Memory B cell (primary cell): ENCODE measurements around the gene SRPK2.
"Not testable (repeated sequence)": the region's sequence is repeated elsewhere in the genome, so short reads cannot be mapped to it uniquely, and the experiment has no call there.

Source experiments
- ATAC-seq: fragments of 150-1000 bp; cut with Tn5 transposase; 2 replicates; pipeline ENCODE4 v1.10.0; 2021; ENCODE audit warnings: low read depth, mild to moderate bottlenecking, moderate library complexity
- DNase-seq, 2 donors: peaks; one replicate each; pipeline ENCODE4 v3.0.0; 2022; ENCODE audit warnings: low spot score in 2 of 2
- H3K27ac Mint-ChIP-seq: one replicate; pipeline ENCODE4 v1.8.0; 2022; ENCODE audit warnings: mild to moderate bottlenecking, moderate library complexity, mixed read lengths
- H3K27me3 Mint-ChIP-seq: one replicate; pipeline ENCODE4 v1.8.0; 2022; ENCODE audit warnings: mixed read lengths
- H3K36me3 Mint-ChIP-seq: one replicate; pipeline ENCODE4 v1.8.0; 2022; ENCODE audit warnings: mild to moderate bottlenecking, mixed read lengths
- H3K4me1 Mint-ChIP-seq: one replicate; pipeline ENCODE4 v1.8.0; 2022; ENCODE audit warnings: mixed read lengths
- H3K4me3 Mint-ChIP-seq: one replicate; pipeline ENCODE4 v1.8.0; 2022; ENCODE audit warnings: mild to moderate bottlenecking, moderate library complexity, mixed read lengths
- H3K9me3 Mint-ChIP-seq: one replicate; pipeline ENCODE4 v1.8.0; 2022; ENCODE audit warnings: mixed read lengths

The SRPK2 gene

DNA sequence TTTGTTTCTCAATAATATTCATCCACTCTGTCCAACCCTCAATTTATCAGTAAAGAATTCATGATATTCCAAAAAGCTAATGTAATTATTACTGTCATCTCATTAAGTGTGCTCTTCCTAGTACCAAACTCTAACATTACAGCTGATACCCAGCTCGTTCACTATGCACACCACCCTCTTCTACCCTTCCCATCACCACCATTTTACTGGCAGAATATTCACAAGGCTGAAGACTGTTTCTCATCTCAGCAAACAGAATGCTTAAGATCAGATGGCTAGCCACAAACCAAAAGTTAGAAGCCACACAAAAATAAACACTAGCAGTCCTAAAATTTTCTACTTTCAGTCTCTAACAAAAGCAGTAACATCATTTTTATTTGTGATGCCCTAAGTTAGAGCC, 121.5 kb downstream of the SRPK2 start:
- ATAC-seq: no peak
- no peak for DNase-seq

DNA sequence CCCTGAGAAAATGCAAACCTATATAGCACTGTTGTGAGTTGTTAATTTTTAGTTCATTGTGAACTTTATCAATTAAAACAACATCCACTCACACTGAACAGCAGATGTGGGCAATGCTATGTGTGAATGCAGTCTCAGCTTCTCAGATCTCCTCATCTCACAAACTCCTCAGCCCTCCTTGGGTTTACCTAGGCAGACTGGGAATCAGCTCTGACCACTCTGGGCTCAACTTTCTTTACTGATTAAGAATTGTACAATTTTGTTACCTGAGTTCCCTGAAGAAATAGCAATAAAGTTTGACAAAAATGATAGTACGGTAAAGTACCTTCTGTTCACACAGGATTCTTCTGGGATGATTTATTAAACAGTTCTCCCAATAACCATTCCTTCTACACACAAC, 124.0 kb downstream of the SRPK2 start:
- ATAC-seq (no peak), DNase-seq (no peak)
- peak overlapping the region; percentile 12 for H3K27ac Mint-ChIP-seq
- peaks cover 39% of the 10 kb centered on the region for H3K4me1 Mint-ChIP-seq
- no peaks in the 10 kb centered on the region for H3K27me3 Mint-ChIP-seq
- H3K36me3 Mint-ChIP-seq: peaks cover 10% of the 10 kb centered on the region
- no peaks in the 10 kb centered on the region for H3K9me3 Mint-ChIP-seq
- no peak overlapping the region for H3K4me3 Mint-ChIP-seq

More for the DNA sequence above, 121.5 kb downstream of the SRPK2 start:
- H3K4me3 Mint-ChIP-seq: peak overlapping the region; percentile 33
- H3K9me3 Mint-ChIP-seq: no peaks in the 10 kb centered on the region
- peak overlapping the region; percentile 62 for H3K27ac Mint-ChIP-seq
- peaks cover 3% of the 10 kb centered on the region for H3K36me3 Mint-ChIP-seq
- peaks cover 45% of the 10 kb centered on the region for H3K4me1 Mint-ChIP-seq
- no peaks in the 10 kb centered on the region for H3K27me3 Mint-ChIP-seq

DNA sequence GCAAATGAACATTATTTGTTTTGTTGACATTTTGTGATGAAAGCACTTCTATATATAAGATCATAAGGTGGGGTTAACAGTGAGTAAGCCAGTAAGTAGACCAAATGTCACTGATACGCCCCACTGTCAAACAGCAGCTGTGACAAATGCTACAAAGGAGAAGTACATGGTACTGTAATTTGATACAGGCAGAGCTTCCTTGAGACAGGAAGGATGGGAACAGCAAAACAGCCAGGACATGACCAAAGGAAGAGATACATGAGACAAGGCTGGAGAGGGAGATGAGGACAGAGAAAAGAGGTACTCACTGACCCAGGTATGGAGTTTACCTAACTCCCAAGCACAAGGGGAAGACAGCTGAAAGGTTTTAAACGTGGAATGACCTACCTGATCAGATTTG, 127.0 kb downstream of the SRPK2 start:
- Mint-ChIP-seq H3K27me3 (no peaks in the 10 kb centered on the region), H3K9me3 (no peaks in the 10 kb centered on the region)

DNA sequence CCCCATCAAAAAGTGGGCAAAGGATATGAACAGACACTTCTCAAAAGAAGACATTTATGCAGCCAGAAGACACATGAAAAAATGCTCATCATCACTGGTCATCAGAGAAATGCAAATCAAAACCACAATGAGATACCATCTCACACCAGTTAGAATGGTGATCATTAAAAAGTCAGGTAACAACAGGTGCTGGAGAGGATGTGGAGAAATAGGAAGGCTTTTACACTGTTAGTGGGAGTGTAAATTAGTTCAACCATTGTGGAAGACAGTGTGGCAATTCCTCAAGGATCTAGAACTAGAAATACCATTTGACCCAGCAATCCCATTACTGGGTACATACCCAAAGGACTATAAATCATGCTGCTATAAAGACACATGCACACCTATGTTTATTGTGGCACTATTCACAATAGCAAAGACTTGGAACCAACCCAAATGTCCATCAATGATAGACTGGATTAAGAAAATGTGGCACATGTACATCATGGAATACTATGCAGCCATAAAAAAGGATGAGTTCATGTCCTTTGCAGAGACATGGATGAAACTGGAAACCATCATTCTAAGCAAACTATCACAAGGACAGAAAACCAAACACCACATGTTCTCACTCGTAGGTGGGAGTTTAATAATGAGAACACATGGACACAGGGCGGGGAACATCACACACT, 128.4 kb downstream of the SRPK2 start:
- H3K9me3 Mint-ChIP-seq, H3K4me3 Mint-ChIP-seq, DNase-seq, ATAC-seq, H3K27me3 Mint-ChIP-seq: not testable (repeated sequence)
- Mint-ChIP-seq H3K36me3 (peaks cover 14% of the 10 kb centered on the region), H3K4me1 (peaks cover 50% of the 10 kb centered on the region), H3K27ac (peak overlapping the region; percentile 47)

More for the DNA sequence above, 127.0 kb downstream of the SRPK2 start:
- peaks cover 14% of the 10 kb centered on the region for H3K36me3 Mint-ChIP-seq
- peak overlapping the region; percentile 43 for H3K27ac Mint-ChIP-seq
- peaks cover 49% of the 10 kb centered on the region for H3K4me1 Mint-ChIP-seq
- ATAC-seq: peak; percentile 41
- DNase-seq: no peak
- H3K4me3 Mint-ChIP-seq: no peak overlapping the region

DNA sequence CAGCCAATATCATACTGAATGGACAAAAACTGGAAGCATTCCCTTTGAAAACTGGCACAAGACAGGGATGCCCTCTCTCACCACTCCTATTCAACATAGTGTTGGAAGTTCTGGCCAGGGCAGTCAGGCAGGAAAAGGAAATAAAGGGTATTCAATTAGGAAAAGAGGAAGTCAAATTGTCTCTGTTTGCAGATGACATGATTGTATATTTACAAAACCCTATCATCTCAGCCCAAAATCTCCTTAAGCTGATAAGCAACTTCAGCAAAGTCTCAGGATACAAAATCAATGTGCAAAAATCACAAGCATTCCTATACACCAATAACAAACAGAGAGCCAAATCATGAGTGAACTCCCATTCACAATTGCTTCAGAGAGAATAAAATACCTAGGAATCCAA, 129.8 kb downstream of the SRPK2 start:
- ATAC-seq, DNase-seq, H3K9me3 Mint-ChIP-seq, H3K27ac Mint-ChIP-seq, H3K27me3 Mint-ChIP-seq, H3K4me3 Mint-ChIP-seq: not testable (repeated sequence)
- peaks cover 40% of the 10 kb centered on the region for H3K4me1 Mint-ChIP-seq
- peaks cover 14% of the 10 kb centered on the region for H3K36me3 Mint-ChIP-seq

DNA sequence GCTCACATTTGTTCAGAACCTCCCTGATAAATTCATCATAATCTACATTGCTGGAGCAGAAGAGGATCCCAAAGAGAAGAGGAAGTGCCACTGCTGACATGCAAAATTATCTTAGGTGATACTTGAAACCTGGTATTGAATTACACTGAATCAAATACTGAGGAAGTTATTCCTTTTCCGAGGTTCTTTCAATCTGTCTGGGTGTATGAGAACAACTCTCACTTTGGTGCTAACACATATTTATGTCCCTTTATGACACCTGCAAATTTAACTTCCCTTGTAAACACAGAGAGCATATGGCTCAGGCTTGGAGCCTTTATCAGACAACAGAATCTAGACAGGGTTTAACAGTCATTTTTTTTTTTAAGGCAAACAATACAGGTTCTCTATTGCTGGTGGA, 131.4 kb downstream of the SRPK2 start:
- Mint-ChIP-seq H3K36me3 (peaks cover 14% of the 10 kb centered on the region), H3K4me1 (peaks cover 40% of the 10 kb centered on the region), H3K4me3 (no peak overlapping the region), H3K27me3 (no peaks in the 10 kb centered on the region), H3K9me3 (no peaks in the 10 kb centered on the region), H3K27ac (peak overlapping the region; percentile 14)
- DNase-seq: no peak
- ATAC-seq: peak; percentile 53

DNA sequence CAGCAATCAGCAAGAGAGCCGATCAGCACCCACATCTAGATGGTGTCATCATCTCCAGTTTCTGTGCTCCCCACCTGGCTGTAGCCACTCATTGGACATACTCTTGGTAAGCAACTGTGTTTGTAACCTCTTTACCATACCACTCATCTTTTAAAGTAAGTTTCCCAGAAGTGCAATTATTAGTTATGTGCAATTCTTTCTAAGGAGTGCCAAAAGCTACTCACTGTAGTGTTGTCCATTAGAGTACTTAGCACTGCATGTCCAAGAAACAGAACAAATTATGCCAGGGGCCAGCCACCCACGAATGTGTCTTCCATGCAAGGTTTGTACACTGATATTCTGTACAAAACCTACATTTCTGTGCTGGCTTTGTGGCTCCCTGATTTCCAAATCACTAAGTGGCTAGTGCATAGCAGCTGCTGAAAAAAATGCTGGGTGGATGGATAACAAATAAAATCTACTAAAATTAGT, 131.9 kb downstream of the SRPK2 start:
- no peaks in the 10 kb centered on the region for H3K9me3 Mint-ChIP-seq
- H3K27ac Mint-ChIP-seq: peak overlapping the region; percentile 14
- ATAC-seq: no peak
- H3K4me1 Mint-ChIP-seq: peaks cover 43% of the 10 kb centered on the region
- H3K4me3 Mint-ChIP-seq: no peak overlapping the region
- peaks cover 14% of the 10 kb centered on the region for H3K36me3 Mint-ChIP-seq
- no peaks in the 10 kb centered on the region for H3K27me3 Mint-ChIP-seq
- no peak for DNase-seq

DNA sequence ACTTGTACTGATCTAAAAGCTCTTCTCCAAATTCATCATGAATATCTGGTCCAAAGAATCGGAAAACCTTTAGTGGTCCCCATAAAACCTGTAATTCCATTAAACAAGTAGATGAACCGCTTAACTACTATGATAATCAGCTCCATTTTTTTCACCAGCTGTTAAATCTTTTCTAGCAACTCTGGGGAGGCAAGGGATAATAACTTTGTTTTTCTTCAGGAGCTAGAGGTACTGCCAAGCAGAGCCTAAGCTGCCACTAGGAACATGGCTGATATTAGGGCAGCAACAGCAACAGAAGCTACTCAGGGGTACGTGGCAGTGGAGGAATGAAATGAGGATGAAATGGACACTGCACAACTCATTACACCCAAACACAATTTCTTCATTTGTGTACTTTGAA, 138.0 kb downstream of the SRPK2 start:
- Mint-ChIP-seq H3K9me3 (no peaks in the 10 kb centered on the region), H3K36me3 (peaks cover 4% of the 10 kb centered on the region), H3K27me3 (no peaks in the 10 kb centered on the region), H3K4me3 (no peak overlapping the region), H3K27ac (no peak overlapping the region), H3K4me1 (peaks cover 22% of the 10 kb centered on the region)
- DNase-seq: no peak
- ATAC-seq: no peak

DNA sequence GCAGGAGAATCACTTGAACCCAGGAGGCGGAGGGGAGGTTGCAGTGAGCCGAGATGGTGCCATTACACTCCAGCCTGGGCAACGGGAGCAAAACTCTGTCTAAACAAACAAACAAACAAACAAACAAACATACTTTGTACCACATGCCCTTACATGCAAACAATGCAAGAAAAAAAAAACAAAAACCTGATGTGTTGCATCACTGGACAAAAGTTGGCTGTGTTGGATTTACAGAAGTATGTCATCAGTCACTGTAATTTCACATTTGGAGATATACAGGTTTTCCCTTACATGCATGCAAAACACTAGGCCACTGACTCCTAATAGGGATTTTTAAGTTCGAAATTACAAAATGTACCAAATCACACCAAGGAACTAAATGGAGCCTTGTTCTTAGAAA, 138.5 kb downstream of the SRPK2 start:
- no peak for ATAC-seq
- peaks cover 3% of the 10 kb centered on the region for H3K36me3 Mint-ChIP-seq
- peaks cover 22% of the 10 kb centered on the region for H3K4me1 Mint-ChIP-seq
- H3K4me3 Mint-ChIP-seq: no peak overlapping the region
- H3K27ac Mint-ChIP-seq: no peak overlapping the region
- no peaks in the 10 kb centered on the region for H3K27me3 Mint-ChIP-seq
- DNase-seq: no peak
- H3K9me3 Mint-ChIP-seq: no peaks in the 10 kb centered on the region

DNA sequence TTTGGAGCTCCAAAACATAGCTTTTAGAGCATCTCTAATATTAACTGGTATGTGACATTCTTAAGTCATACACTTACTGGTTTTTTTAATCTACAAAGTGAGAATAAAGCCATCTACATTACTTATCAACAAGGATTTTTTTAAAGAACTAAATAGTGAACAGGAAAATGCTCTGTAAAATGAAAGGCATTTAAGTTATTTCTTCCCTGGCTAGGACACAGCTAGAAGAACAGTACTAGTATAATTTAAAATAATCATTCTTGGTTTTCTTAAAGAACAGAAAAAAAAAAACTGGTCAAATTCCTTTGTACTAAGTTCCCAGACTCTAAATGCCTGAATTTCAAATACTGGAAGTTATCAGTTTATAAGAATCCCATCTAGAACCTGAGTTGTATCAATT, 139.5 kb downstream of the SRPK2 start:
- Mint-ChIP-seq H3K27me3 (no peaks in the 10 kb centered on the region), H3K4me1 (peaks cover 22% of the 10 kb centered on the region), H3K9me3 (no peaks in the 10 kb centered on the region), H3K27ac (no peak overlapping the region), H3K4me3 (no peak overlapping the region), H3K36me3 (peaks cover 2% of the 10 kb centered on the region)
- no peak for DNase-seq
- ATAC-seq: no peak

DNA sequence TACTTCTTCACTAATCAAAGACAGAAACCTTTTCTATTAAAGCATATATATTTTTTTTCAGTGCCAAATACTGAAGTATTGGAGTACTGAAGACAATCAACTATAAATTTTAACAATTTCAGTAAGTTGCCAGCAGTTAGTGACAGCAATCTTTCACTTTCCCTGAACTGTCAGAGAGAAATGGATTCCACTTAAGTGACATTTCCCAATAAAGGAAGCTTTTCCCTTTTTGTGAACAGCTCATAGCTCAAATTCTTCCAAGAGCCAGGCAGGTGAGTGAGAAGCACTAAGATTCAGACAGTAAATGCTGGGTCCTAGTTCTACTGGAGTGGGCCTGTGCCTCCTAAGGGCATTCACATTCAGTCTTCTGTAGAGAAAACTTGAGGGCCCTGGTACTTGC, 142.0 kb downstream of the SRPK2 start:
- no peak for ATAC-seq
- peaks cover 16% of the 10 kb centered on the region for H3K4me1 Mint-ChIP-seq
- no peak overlapping the region for H3K4me3 Mint-ChIP-seq
- no peak overlapping the region for H3K27ac Mint-ChIP-seq
- DNase-seq: no peak
- H3K27me3 Mint-ChIP-seq: no peaks in the 10 kb centered on the region
- no peaks in the 10 kb centered on the region for H3K9me3 Mint-ChIP-seq
- no peaks in the 10 kb centered on the region for H3K36me3 Mint-ChIP-seq

DNA sequence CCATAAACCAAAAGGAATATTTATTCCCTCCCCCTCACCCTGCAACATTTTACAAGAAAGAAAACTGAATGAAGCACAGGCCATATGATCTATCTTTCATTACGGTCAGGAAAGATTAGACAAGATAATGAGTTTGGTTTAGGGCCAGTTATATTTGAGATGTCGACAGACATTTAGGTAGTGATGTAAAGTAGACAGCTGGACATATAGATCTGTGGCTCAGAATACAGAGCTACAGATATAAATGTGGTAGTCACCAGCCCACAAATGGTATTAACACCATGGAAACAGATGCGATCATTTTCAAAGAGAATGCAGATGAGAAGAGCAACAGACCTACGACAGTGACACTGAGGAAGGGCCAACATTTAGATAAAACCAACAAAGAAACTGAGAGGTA, 142.5 kb downstream of the SRPK2 start:
- no peak for DNase-seq
- Mint-ChIP-seq H3K4me3 (no peak overlapping the region), H3K9me3 (no peaks in the 10 kb centered on the region), H3K27me3 (no peaks in the 10 kb centered on the region), H3K27ac (no peak overlapping the region), H3K36me3 (no peaks in the 10 kb centered on the region), H3K4me1 (peaks cover 19% of the 10 kb centered on the region)
- no peak for ATAC-seq

DNA sequence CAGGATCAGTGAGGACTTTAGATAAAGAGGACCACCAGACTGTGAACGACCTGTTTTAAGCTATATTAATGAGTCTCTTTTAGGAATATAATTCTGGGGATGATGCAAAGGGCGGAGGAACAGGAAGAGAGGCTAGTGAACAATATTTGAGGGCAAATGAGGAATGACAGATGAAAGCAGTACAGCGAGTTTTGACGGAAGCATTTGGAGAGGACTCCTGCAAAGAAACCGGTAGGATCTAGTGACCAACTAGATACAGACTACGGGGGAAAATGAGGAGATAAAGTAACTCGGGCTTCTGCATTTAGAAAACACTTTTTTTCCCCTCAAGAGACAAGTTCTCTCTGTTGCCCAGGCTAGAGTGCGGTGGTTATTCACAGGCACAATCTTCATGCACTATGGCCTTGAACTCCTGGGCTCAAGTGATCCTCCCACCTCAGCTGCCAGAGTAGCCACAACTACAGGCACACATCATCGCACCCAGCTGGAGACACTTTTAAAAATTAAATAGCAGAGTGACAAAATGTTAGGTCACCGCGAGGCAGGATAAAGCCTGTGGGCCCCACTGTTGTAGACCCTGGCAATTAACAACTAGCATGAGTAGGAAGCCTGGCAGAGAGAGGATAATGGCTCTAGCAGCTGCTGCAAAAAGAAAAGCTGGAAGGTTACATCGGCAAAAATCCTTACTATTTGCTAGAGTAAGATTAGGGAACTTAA, 143.2 kb downstream of the SRPK2 start:
- H3K36me3 Mint-ChIP-seq: no peaks in the 10 kb centered on the region
- peak; percentile 10 for ATAC-seq

DNA sequence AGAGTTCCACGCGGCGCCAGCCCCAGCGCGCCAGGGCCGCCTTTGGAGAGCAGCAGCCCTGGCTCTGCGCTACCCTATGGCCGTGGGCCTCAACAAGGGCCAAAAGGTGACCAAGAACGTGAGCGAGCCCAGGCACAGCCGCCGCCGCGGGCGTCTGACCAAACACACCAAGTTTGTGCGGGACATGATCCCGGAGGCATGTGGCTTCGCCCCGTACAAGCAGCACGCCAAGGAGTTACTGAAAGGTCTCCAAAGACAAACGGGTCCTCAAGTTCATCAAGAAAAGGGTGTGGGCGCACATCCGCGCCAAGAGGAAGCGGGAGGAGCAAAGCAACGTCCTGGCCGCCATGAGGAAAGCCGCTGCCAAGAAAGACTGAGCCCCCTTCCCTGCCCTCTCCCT, 144.1 kb downstream of the SRPK2 start:
- Mint-ChIP-seq H3K4me1 (peaks cover 28% of the 10 kb centered on the region), H3K27ac (no peak overlapping the region), H3K9me3 (no peaks in the 10 kb centered on the region)

More for the DNA sequence above, 143.2 kb downstream of the SRPK2 start:
- no peak overlapping the region for H3K27ac Mint-ChIP-seq
- no peaks in the 10 kb centered on the region for H3K9me3 Mint-ChIP-seq
- H3K4me3 Mint-ChIP-seq: no peak overlapping the region
- peaks cover 22% of the 10 kb centered on the region for H3K4me1 Mint-ChIP-seq
- no peaks in the 10 kb centered on the region for H3K27me3 Mint-ChIP-seq
- DNase-seq: no peak

More for the DNA sequence above, 144.1 kb downstream of the SRPK2 start:
- Mint-ChIP-seq H3K27me3 (no peaks in the 10 kb centered on the region), H3K4me3 (no peak overlapping the region), H3K36me3 (no peaks in the 10 kb centered on the region)
- ATAC-seq: no peak
- DNase-seq: no peak
